AG04450 (cell line): Measurements from ENCODE around the gene SLC2A2. TPM values are rescaled to one million over a fixed set of nuclear protein-coding genes. Genes with fewer than 3 reads are reported as not detected.

Experiments
- CTCF ChIA-PET: fragments of 300-600, 350-600 bp; formaldehyde crosslinking; extraction: SDS; loops from one replicate; lab custom pipeline; 2022; ENCODE audit warnings: antibody characterized with exemption, inconsistent platforms; lab: Charles Lee
- POLR2A ChIA-PET: fragments of 350-600 bp; formaldehyde crosslinking; extraction: SDS; loops from one replicate; lab custom pipeline; 2021; ENCODE audit warnings: antibody characterized with exemption, inconsistent platforms; lab: Yijun Ruan, JAX
- DNase-seq: peaks from one replicate; pipeline ENCODE4 v3.0.0-alpha.2; 2011; ENCODE audit warnings: low read depth, low spot score
- H3K27ac ChIP-seq: one replicate; pipeline ENCODE4 v1.5.1; 2012; ENCODE audit warnings: low read depth, low read length, control low read depth
- H3K27me3 ChIP-seq: one replicate; pipeline ENCODE4 v1.6.0; 2012; ENCODE audit warnings: low read length; ENCODE audit not compliant: control insufficient read depth, insufficient read depth
- H3K4me3 ChIP-seq: 2 replicates; pipeline ENCODE4 v1.5.1; 2011; ENCODE audit warnings: mild to moderate bottlenecking, low read depth, low read length, control low read depth
- H3K9me3 ChIP-seq: 2 replicates; pipeline ENCODE4 v1.5.1; 2012; ENCODE audit warnings: low read length; ENCODE audit not compliant: control insufficient read depth, insufficient read depth
- polyA plus RNA-seq: library from polyadenylated mRNA; depleted of rRNA; stranded (reverse); fragments of >200 nt; gene quantifications from 2 replicates; pipeline ENCODE4 v1.2.3, GENCODE V29; 2011
- TF ChIP-seq, protein P1 (sequence below): IDR thresholded peaks from 2 replicates; pipeline ENCODE4 v1.5.1; 2011; ENCODE audit warnings: low read depth, low read length, control low read depth, inconsistent platforms

Gene SLC2A2
- polyA plus RNA-seq, 1 experiment, result not detected

- Histone ChIP-seq H3K9me3 (no peaks in the 10 kb centered on the region), H3K27ac (no peak overlapping the region), H3K27me3 (no peaks in the 10 kb centered on the region), H3K4me3 (no peak overlapping the region)
- ChIA-PET POLR2A (no interaction called here), CTCF (interaction anchor here (0.7 to 3.7 kb wide), 21 partner anchors 9 to 1007 kb away, joined by 3 to 30 read pairs (median 4); no protein-coding TSS in a partner anchor)
- DNase-seq, result no peak
- TF ChIP-seq, protein P1, sequence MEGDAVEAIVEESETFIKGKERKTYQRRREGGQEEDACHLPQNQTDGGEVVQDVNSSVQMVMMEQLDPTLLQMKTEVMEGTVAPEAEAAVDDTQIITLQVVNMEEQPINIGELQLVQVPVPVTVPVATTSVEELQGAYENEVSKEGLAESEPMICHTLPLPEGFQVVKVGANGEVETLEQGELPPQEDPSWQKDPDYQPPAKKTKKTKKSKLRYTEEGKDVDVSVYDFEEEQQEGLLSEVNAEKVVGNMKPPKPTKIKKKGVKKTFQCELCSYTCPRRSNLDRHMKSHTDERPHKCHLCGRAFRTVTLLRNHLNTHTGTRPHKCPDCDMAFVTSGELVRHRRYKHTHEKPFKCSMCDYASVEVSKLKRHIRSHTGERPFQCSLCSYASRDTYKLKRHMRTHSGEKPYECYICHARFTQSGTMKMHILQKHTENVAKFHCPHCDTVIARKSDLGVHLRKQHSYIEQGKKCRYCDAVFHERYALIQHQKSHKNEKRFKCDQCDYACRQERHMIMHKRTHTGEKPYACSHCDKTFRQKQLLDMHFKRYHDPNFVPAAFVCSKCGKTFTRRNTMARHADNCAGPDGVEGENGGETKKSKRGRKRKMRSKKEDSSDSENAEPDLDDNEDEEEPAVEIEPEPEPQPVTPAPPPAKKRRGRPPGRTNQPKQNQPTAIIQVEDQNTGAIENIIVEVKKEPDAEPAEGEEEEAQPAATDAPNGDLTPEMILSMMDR, result peak; percentile 77
Measured at GRCh38 chr3:171049861-171050444, 23.4 kb upstream of the SLC2A2 start.

- H3K27ac ChIP-seq, result no peak overlapping the region
- H3K9me3 ChIP-seq, result no peaks in the 10 kb centered on the region
- CTCF ChIA-PET, result interaction anchor here (0.6 to 3.7 kb wide), 2 partner anchors 29 to 84 kb away, joined by 3 to 27 read pairs; no protein-coding TSS in a partner anchor
- DNase-seq, result no peak
- TF ChIP-seq, protein P1, result no peak
- no peaks in the 10 kb centered on the region for H3K27me3 ChIP-seq
- POLR2A ChIA-PET, result no interaction called here
- H3K4me3 ChIP-seq, result no peak overlapping the region
Measured at GRCh38 chr3:171046760-171047159, 20.2 kb upstream of the SLC2A2 start.

DNA sequence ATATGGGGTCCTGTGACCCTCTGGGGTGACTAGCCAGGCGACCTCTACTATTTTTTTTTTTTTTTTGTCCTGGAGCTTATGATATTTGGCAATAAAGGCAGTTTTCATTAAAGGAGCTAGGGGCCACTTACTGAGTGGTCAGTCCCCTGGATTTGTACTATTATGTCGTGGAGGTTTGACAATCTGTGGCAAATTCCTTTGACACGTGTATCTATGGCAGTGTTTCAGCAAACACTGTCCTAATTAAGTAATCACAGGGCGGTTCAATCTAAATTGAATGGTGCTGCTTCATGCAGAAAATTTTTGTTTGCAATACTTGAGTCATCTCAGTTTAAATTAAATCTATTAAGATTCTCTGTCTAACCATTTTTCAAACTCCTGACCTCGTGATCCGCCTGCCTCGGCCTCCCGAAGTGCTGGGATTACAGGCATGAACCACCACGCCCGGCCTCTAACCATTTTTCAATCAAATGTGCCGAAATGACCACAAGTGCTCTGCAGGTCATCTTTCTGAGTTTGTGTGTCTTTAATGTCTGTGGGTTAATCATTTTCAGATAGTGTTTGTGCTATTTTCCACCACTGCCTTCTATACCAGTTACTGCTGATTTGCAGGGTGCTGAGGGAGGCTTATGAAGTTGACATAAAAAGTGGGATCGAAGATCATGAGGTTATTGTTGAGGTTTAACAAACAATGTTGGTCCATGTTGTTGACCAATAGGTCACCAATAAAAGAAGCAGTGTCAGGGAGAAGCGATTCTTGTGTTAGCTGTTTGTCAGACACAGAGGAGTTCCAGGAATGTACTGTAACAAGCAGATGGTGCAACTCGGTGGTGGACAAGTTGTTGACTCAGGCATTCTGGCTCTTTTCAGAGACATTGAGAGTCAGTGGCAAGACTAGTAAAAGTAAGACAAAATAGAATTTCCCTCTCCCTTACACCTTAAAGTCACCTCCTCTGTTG lies 18.6 kb upstream of the SLC2A2 start:
- Histone ChIP-seq H3K4me3 (no peak overlapping the region), H3K27ac (no peak overlapping the region), H3K9me3 (no peaks in the 10 kb centered on the region), H3K27me3 (no peaks in the 10 kb centered on the region)
- no peak for DNase-seq
- TF ChIP-seq, protein P1, result no peak
- CTCF ChIA-PET, result interaction anchor here (1.0 kb wide), 1 partner anchor 83 kb away, joined by 4 read pairs; no protein-coding TSS in a partner anchor
- POLR2A ChIA-PET, result interaction anchor here (0.5 kb wide), 1 partner anchor 11 kb away, joined by 4 read pairs; no protein-coding TSS in a partner anchor

- no peak overlapping the region for H3K4me3 ChIP-seq
- POLR2A ChIA-PET, result no interaction called here
- no peak for DNase-seq
- H3K9me3 ChIP-seq, result no peaks in the 10 kb centered on the region
- H3K27me3 ChIP-seq, result no peaks in the 10 kb centered on the region
- TF ChIP-seq, protein P1, result no peak
- CTCF ChIA-PET, result interaction anchor here (1.3 kb wide), 1 partner anchor 522 kb away, joined by 4 read pairs; no protein-coding TSS in a partner anchor
- H3K27ac ChIP-seq, result no peak overlapping the region
Measured at GRCh38 chr3:171044384-171044783, 17.9 kb upstream of the SLC2A2 start.
